GM20000 (cell line): ENCODE results near the gene DGCR2.
A peak's percentile ranks its signal among the peaks of the same experiment; 100 is the strongest.

Source experiments
- DNase-seq: peaks from one replicate; pipeline ENCODE4 v3.0.0; 2012; ENCODE audit warnings: low spot score
- CTCF ChIP-seq: IDR thresholded peaks from 2 replicates; pipeline ENCODE4 v1.5.1; 2012; ENCODE audit warnings: mild to moderate bottlenecking, control low read depth; ENCODE audit errors: extremely low read depth, missing control alignments

The DGCR2 gene, protein sequence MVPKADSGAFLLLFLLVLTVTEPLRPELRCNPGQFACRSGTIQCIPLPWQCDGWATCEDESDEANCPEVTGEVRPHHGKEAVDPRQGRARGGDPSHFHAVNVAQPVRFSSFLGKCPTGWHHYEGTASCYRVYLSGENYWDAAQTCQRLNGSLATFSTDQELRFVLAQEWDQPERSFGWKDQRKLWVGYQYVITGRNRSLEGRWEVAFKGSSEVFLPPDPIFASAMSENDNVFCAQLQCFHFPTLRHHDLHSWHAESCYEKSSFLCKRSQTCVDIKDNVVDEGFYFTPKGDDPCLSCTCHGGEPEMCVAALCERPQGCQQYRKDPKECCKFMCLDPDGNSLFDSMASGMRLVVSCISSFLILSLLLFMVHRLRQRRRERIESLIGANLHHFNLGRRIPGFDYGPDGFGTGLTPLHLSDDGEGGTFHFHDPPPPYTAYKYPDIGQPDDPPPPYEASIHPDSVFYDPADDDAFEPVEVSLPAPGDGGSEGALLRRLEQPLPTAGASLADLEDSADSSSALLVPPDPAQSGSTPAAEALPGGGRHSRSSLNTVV

DNA sequence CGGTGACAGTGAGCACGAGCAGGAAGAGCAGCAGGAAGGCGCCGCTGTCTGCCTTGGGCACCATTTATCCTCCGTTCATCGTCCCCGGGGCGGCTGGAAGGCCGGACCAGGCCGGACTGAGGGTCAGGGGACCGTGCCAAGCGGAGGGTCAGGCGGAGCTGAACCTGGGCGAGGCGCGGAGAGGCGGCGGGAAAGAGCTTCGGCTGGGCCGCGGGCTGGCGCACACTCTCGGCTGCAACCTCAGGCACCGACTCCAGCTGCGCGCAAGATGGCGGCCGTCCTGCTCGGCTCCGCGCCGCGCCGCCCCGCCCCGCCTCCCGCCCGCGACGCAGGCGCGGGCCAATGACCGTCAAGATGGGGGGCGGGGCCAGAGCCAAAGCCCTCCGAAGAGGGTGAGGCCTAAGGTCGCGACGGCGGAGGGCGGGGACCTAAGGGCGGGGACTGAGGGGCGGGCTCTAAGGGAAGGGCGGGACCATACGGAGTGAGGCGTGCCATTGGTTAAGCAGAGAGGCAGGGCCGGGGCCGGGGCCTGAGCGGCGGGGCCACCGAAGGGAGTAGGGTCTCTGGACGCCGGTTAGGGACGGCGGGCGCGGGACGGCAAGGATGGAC is at the start of gene DGCR2:
Gene DGCR2 (minus strand): TSS at position 270 of the 609 bp plus-strand sequence. CDS start 206 bp downstream, at position 64.
- peak; percentile 100 for DNase-seq
- TF ChIP-seq CTCF = no peak

- DNase-seq = no peak
- TF ChIP-seq CTCF = no peak
These were observed 47.7 kb upstream of the DGCR2 start for GRCh38 chr22:19169947-19170318.

- no peak for DNase-seq
- no peak for TF ChIP-seq CTCF
These were observed 47.1 kb upstream of the DGCR2 start for GRCh38 chr22:19169002-19169946.

DNA sequence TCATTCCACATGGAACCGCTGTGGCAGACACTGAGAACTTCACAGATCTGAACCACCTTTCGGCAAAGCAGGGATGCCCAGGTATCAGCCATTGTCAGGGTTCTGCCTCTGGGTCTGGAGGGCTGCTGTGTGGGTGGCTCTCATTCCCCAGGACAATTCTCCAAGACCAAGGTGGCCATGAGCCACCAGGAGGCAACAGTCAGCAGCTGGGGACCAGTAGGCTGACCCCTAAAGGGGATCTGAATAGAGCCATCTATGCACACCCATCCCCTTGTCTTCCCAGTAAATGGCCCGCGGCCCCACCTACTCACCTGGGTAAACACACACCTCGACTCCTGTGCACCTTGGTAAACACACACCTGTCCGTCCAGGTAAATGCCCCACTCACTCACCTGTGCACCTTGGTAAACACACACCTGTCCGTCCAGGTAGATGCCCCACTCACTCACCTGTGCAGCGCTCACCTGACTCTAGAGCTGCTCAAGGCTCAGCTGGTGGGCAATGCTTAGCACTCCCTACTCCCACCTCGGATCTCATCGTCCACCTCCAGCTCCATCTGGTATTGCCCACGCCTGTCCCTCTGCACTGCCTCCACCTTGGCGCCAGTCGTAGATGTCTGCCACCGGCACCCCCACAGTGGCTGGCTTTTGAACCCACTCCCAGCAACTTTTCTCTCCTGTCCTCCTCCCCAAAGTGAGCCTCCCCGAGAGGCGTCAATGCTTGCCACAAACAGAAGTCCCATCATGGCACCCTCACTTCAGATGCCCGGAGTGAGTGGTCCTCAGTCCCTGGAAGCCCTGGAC is 46.1 kb upstream of the DGCR2 start:
- TF ChIP-seq CTCF = no peak
- no peak for DNase-seq

DNA sequence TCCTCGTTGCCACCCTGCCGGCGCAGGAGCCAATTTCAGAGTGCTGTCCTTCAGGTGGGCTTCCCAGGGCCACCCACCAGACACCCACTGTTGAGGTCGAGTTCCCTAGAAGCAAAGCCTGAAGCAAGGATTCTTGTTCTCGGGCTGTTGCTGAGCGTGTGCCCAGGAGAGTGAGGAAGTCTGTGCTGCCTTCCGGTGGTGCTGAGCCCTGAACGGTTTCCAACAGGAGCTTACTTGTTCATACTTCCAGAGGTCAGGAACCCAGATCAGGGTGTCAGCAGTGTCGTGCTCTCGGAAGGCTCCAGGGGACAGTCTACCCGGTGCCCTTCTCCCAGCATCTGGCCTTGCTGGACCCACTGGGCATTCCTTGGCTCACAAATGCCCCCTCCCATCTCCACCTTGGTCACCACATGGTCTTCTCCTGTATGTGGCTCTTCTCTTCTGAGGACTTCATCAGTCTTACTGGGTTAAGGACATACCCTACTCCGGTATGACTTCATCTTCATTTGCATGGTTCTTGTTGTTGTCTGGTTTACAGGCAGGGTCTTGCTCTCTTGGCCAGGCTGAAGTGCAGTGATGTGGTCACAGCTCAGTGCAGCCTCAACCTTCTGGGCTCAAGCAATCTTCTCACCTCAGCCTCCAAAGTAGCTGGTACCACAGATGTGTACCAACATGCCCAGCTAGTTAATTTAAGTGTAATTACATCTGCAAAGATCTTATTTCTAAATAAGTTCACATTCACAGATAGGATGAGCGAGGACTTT is 45.1 kb upstream of the DGCR2 start:
- DNase-seq = no peak
- TF ChIP-seq CTCF = no peak

DNA sequence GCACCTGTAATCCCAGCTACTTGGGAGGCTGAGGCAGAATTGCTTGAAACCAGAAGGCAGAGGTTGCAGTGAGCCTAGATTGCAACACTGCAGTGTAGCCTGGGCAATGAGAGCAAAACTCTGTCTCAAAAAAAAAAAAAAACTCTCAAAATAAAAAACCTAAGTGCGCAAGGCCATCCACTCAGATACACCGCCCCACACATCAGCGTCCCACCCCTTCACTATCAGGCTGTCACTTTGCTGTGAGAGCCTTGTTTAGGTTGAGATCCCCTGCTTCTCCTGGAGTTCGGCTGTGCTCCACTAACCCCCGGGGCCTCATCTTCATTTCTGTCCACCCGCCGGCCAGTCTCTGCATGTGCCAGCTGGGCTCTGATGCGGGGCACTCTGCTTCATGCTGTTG is 44.2 kb upstream of the DGCR2 start:
- no peak for TF ChIP-seq CTCF
- no peak for DNase-seq
